PC-9 (cell line): ENCODE results near the gene PGBD4. TPM values are rescaled to one million over a fixed set of nuclear protein-coding genes. Genes with fewer than 3 reads are reported as not detected.

Source experiments
- BruUV-seq: library from RNA; stranded (reverse); fragments of 400-500 nt; replicated peaks from 2 replicates; lab custom pipeline; 2021; lab: Mats Ljungman, UMichigan
- CTCF ChIA-PET: fragments of 300-600 bp; sonication (Branson Sonifier 250); formaldehyde crosslinking; loops from one replicate; lab custom pipeline; 2022; ENCODE audit warnings: antibody characterized with exemption; lab: Charles Lee
- POLR2A ChIA-PET: fragments of 300-600 bp; sonication (Branson Sonifier 250); formaldehyde crosslinking; loops from one replicate; lab custom pipeline; 2022; ENCODE audit warnings: antibody characterized with exemption; ENCODE audit not compliant: unreplicated experiment; lab: Charles Lee
- DNase-seq, 2 experiments: peaks; one replicate each; pipeline versions ENCODE4 v3.0.0 to v3.0.0-alpha.2; 2015 to 2022; ENCODE audit warnings: mixed read lengths in 1 of 2
- H2AFZ ChIP-seq: fragments of 200-600 bp; sonication (generic); 2 replicates; pipeline ENCODE4 v1.8.1; 2017; ENCODE audit warnings: antibody characterized with exemption
- H3F3A ChIP-seq: fragments of 200-600 bp; sonication (generic); 2 replicates; pipeline ENCODE4 v1.8.1; 2017; ENCODE audit warnings: antibody characterized with exemption, mild to moderate bottlenecking, low read depth; ENCODE audit not compliant: insufficient read depth
- H3K27ac ChIP-seq: fragments of 200-600 bp; sonication (generic); 2 replicates; pipeline ENCODE4 v1.6.1; 2016; ENCODE audit warnings: mixed run types
- H3K27me3 ChIP-seq: fragments of 200-600 bp; sonication (generic); 2 replicates; pipeline ENCODE4 v1.6.1; 2016; ENCODE audit warnings: low read depth, mixed run types; ENCODE audit not compliant: insufficient read depth
- H3K36me3 ChIP-seq: fragments of 200-600 bp; sonication (generic); 2 replicates; pipeline ENCODE4 v1.6.1; 2016; ENCODE audit warnings: low read depth, mixed run types
- H3K4me1 ChIP-seq: fragments of 200-600 bp; sonication (generic); replicated peaks from 2 replicates; pipeline ENCODE4 v1.6.1; 2016; ENCODE audit warnings: mixed run types; ENCODE audit not compliant: insufficient read depth
- H3K4me2 ChIP-seq: fragments of 200-600 bp; sonication (generic); 2 replicates; pipeline ENCODE4 v1.6.1; 2017; ENCODE audit warnings: mixed run types
- H3K4me3 ChIP-seq: fragments of 200-600 bp; sonication (generic); 2 replicates; pipeline ENCODE4 v1.6.1; 2016; ENCODE audit warnings: mixed run types
- H3K79me2 ChIP-seq: fragments of 200-600 bp; sonication (generic); 2 replicates; pipeline ENCODE4 v1.6.1; 2017; ENCODE audit warnings: low read depth, mixed run types
- H3K9me2 ChIP-seq: fragments of 200-600 bp; sonication (generic); 2 replicates; pipeline ENCODE4 v1.8.1; 2017; ENCODE audit warnings: mild to moderate bottlenecking; ENCODE audit not compliant: insufficient read depth
- H3K9me3 ChIP-seq: fragments of 200-600 bp; sonication (generic); 2 replicates; pipeline ENCODE4 v1.8.1; 2016; ENCODE audit warnings: low read depth; ENCODE audit not compliant: insufficient read depth
- H4K20me1 ChIP-seq: fragments of 200-600 bp; sonication (generic); 2 replicates; pipeline ENCODE4 v1.8.1; 2017; ENCODE audit not compliant: insufficient read depth
- EZH2 ChIP-seq: fragments of 200-600 bp; sonication (generic); IDR thresholded peaks from 2 replicates; pipeline ENCODE4 v1.8.0; 2017; ENCODE audit warnings: antibody characterized with exemption, low read depth
- intact Hi-C: fragments of 100-400 bp; cut with micrococcal nuclease; formaldehyde crosslinking; loops from one replicate; pipeline ENCODE4 v1.10.0; 2022; ENCODE audit not compliant: unreplicated experiment
- total RNA-seq: library from RNA; stranded (reverse); gene quantifications from 2 replicates; pipeline ENCODE4 v1.2.3, GENCODE V29; 2021
- TF ChIP-seq, protein P1 (sequence below): fragments of 200-600 bp; sonication (generic); conservative IDR thresholded peaks from 2 replicates; pipeline ENCODE4 v1.6.1; 2017; ENCODE audit warnings: mixed run types, antibody characterized with exemption, mild to moderate bottlenecking, moderate library complexity

The PGBD4 gene
- total RNA-seq, 1 experiment from 2014 or later = 2.0 TPM

DNA sequence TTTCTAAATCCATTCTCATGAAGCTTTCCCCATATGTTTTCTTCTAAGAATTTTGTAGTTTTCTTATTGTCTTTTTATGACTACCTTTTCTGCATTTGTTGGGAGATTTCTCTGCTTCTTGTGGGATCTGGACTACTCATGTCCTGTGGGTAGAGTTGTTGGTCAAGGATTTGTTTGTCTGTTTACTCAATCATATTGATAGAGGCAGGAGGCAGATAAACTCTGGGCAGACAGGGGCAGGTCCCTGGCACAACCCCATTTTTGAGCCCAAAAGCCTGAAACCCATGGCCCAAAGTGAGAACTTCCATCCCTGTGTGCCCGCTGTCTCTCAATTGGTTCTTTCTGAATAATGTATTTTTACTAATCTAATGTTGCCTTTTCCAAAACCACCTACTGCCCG is 12.3 kb downstream of the PGBD4 start:
- CTCF ChIA-PET = interaction anchor here (0.7 kb wide), 1 partner anchor 473 kb away, joined by 3 read pairs; no protein-coding TSS in a partner anchor
- intact Hi-C loops = no loop called here
- Histone ChIP-seq H3K36me3 (no peaks in the 10 kb centered on the region), H3K9me3 (no peaks in the 10 kb centered on the region), H3K9me2 (no peaks in the 10 kb centered on the region), H3K4me2 (no peak overlapping the region), H3K79me2 (no peaks in the 10 kb centered on the region), H3K27me3 (no peaks in the 10 kb centered on the region), H3F3A (no peaks in the 10 kb centered on the region), H3K27ac (no peak overlapping the region), H3K4me3 (no peak overlapping the region), H4K20me1 (no peaks in the 10 kb centered on the region), H2AFZ (no peak overlapping the region), H3K4me1 (no peaks in the 10 kb centered on the region)
- TF ChIP-seq EZH2 = no peak
- TF ChIP-seq, protein P1, sequence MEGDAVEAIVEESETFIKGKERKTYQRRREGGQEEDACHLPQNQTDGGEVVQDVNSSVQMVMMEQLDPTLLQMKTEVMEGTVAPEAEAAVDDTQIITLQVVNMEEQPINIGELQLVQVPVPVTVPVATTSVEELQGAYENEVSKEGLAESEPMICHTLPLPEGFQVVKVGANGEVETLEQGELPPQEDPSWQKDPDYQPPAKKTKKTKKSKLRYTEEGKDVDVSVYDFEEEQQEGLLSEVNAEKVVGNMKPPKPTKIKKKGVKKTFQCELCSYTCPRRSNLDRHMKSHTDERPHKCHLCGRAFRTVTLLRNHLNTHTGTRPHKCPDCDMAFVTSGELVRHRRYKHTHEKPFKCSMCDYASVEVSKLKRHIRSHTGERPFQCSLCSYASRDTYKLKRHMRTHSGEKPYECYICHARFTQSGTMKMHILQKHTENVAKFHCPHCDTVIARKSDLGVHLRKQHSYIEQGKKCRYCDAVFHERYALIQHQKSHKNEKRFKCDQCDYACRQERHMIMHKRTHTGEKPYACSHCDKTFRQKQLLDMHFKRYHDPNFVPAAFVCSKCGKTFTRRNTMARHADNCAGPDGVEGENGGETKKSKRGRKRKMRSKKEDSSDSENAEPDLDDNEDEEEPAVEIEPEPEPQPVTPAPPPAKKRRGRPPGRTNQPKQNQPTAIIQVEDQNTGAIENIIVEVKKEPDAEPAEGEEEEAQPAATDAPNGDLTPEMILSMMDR = no peak
- BruUV-seq = no TSS peak
- no peak for DNase-seq
- POLR2A ChIA-PET = interaction anchor here (0.7 kb wide), 1 partner anchor 29 kb away, joined by 11 read pairs; no protein-coding TSS in a partner anchor

DNA sequence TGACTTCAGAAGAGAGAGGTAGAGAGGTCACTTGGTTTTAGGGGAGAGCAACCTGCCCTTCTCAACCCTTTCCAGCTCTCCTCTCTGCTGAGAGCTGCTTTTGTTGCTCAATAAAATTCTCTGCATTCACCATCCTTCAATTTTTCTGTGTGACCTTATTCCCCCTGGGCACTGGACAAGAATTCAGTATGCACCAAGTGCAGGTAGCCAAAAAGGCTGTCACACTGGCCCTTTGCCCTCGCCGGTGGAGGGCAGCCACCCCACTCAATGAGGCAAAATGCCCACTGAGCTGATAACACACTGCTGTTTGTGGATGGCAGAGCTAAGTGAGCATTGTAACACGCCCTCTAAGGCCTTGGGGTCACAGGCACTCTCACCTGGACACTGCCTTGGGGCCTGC is 12.9 kb downstream of the PGBD4 start:
- no peaks in the 10 kb centered on the region for H3K79me2 ChIP-seq
- H3K36me3 ChIP-seq = no peaks in the 10 kb centered on the region
- H2AFZ ChIP-seq = no peak overlapping the region
- TF ChIP-seq, protein P1 = no peak
- no peak for TF ChIP-seq EZH2
- no TSS peak for BruUV-seq
- no peak overlapping the region for H3K4me3 ChIP-seq
- POLR2A ChIA-PET = no interaction called here
- H3K27ac ChIP-seq = no peak overlapping the region
- no peaks in the 10 kb centered on the region for H3K27me3 ChIP-seq
- H3K9me3 ChIP-seq = no peaks in the 10 kb centered on the region
- H3K4me1 ChIP-seq = no peaks in the 10 kb centered on the region
- CTCF ChIA-PET = no interaction called here
- H3K9me2 ChIP-seq = no peaks in the 10 kb centered on the region
- no peak for DNase-seq
- H4K20me1 ChIP-seq = no peaks in the 10 kb centered on the region
- intact Hi-C loops = no loop called here
- H3F3A ChIP-seq = no peaks in the 10 kb centered on the region
- no peak overlapping the region for H3K4me2 ChIP-seq

DNA sequence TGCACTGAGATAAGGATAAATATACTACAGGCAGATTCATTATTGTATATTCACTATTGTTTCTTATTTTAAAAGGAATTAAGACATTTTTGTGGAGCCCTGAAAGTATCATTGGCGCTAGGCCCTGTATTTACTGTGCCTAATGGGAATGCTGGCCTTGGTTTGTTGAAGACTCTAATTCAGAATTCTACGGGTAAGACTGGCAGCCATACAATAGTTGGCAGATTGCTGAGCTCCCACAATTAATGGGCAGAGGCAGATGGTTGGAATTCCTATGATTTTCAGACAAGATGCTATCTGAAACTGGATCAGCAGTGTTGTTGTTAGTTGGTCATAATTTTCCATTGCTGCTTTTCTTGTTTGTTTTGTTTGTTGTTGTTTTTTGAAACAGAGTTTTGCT is 14.7 kb downstream of the PGBD4 start:
- no peaks in the 10 kb centered on the region for H3K27me3 ChIP-seq
- no TSS peak for BruUV-seq
- H3K9me2 ChIP-seq = no peaks in the 10 kb centered on the region
- DNase-seq = no peak
- H3K4me2 ChIP-seq = no peak overlapping the region
- TF ChIP-seq, protein P1 = no peak
- no peak for TF ChIP-seq EZH2
- H4K20me1 ChIP-seq = no peaks in the 10 kb centered on the region
- intact Hi-C loops = no loop called here
- H3K27ac ChIP-seq = no peak overlapping the region
- H3K9me3 ChIP-seq = no peaks in the 10 kb centered on the region
- no peaks in the 10 kb centered on the region for H3K4me1 ChIP-seq
- H3K36me3 ChIP-seq = no peaks in the 10 kb centered on the region
- POLR2A ChIA-PET = no interaction called here
- CTCF ChIA-PET = interaction anchor here (0.6 kb wide), 1 partner anchor 54 kb away, joined by 6 read pairs; no protein-coding TSS in a partner anchor
- H3K4me3 ChIP-seq = no peak overlapping the region
- no peaks in the 10 kb centered on the region for H3K79me2 ChIP-seq
- H2AFZ ChIP-seq = no peak overlapping the region
- H3F3A ChIP-seq = no peaks in the 10 kb centered on the region
